ENCODE measurements around the gene BDP1.

- no peak for TF ChIP-seq CTCF (conservative IDR thresholded peaks at IDR 0.05; ENCODE audit: low read depth, low read length)
- no peak for TF ChIP-seq EZH2 (IDR thresholded peaks at IDR 0.05; ENCODE audit: borderline replicate concordance, low read depth, low read length, poor library complexity, severe bottlenecking)
Measured at GRCh38 chr5:71569748-71570509, 114.5 kb downstream of the BDP1 start.
